ENCODE data around the gene PNCK.
"Not testable (repeated sequence)": the region's sequence is repeated elsewhere in the genome, so short reads cannot be mapped to it uniquely, and the experiment has no call there.

PNCK gene

GRCh38 chrX:153673428-153674218, at the start of gene PNCK:
PNCK (minus strand) TSS chrX:153673813; CDS start chrX:153673076, 737 bp downstream.
- no peak for DNase-seq (ENCODE audit: low read depth in 2 of 2, low spot score in 1 of 2)

- DNase-seq (ENCODE audit: low read depth in 2 of 2, low spot score in 1 of 2): no peak
Observed at GRCh38 chrX:153722704-153723350, 49.2 kb upstream of the PNCK start.

GRCh38 chrX:153719701-153720100, 46.1 kb upstream of the PNCK start:
- no peak for DNase-seq (ENCODE audit: low read depth in 2 of 2, low spot score in 1 of 2)

GRCh38 chrX:153719238-153719637, 45.6 kb upstream of the PNCK start:
- no peak for DNase-seq (ENCODE audit: low read depth in 2 of 2, low spot score in 1 of 2)

- DNase-seq (ENCODE audit: low read depth in 2 of 2, low spot score in 1 of 2): no peak
Observed at GRCh38 chrX:153717445-153717844, 43.8 kb upstream of the PNCK start.

GRCh38 chrX:153714256-153714655, 40.6 kb upstream of the PNCK start:
- DNase-seq (ENCODE audit: low read depth in 2 of 2, low spot score in 1 of 2): no peak

- DNase-seq (ENCODE audit: low read depth in 2 of 2, low spot score in 1 of 2): no peak
Observed at GRCh38 chrX:153709726-153710674, 36.4 kb upstream of the PNCK start.

GRCh38 chrX:153708415-153708814, 34.8 kb upstream of the PNCK start:
- DNase-seq (ENCODE audit: low read depth in 2 of 2, low spot score in 1 of 2): no peak

GRCh38 chrX:153707406-153707805, 33.8 kb upstream of the PNCK start:
- no peak for DNase-seq (ENCODE audit: low read depth in 2 of 2, low spot score in 1 of 2)

- DNase-seq (ENCODE audit: low read depth in 2 of 2, low spot score in 1 of 2): no peak
Observed at GRCh38 chrX:153706799-153707198, 33.2 kb upstream of the PNCK start.

GRCh38 chrX:153705403-153706060, 31.9 kb upstream of the PNCK start:
- not testable (repeated sequence) for DNase-seq (ENCODE audit: low read depth in 2 of 2, low spot score in 1 of 2)

- DNase-seq (ENCODE audit: low read depth in 2 of 2, low spot score in 1 of 2): not testable (repeated sequence)
Observed at GRCh38 chrX:153704631-153705402, 31.2 kb upstream of the PNCK start.

GRCh38 chrX:153704021-153704526, 30.5 kb upstream of the PNCK start:
- no peak for DNase-seq (ENCODE audit: low read depth in 2 of 2, low spot score in 1 of 2)

GRCh38 chrX:153703036-153703370, 29.4 kb upstream of the PNCK start:
- DNase-seq (ENCODE audit: low read depth in 2 of 2, low spot score in 1 of 2): no peak

GRCh38 chrX:153702336-153703035, 28.9 kb upstream of the PNCK start:
- no peak for DNase-seq (ENCODE audit: low read depth in 2 of 2, low spot score in 1 of 2)

GRCh38 chrX:153701706-153702105, 28.1 kb upstream of the PNCK start:
- no peak for DNase-seq (ENCODE audit: low read depth in 2 of 2, low spot score in 1 of 2)

- DNase-seq (ENCODE audit: low read depth in 2 of 2, low spot score in 1 of 2): no peak
Observed at GRCh38 chrX:153700967-153701366, 27.4 kb upstream of the PNCK start.

GRCh38 chrX:153700376-153700945, 26.8 kb upstream of the PNCK start:
- DNase-seq (ENCODE audit: low read depth in 2 of 2, low spot score in 1 of 2): no peak

- DNase-seq (ENCODE audit: low read depth in 2 of 2, low spot score in 1 of 2): not testable (repeated sequence)
Observed at GRCh38 chrX:153699784-153700371, 26.3 kb upstream of the PNCK start.

Data from stimulated activated CD8-positive, alpha-beta memory T cell treated with anti-CD3 and anti-CD28 coated beads, Interleukin-4, amount 100 ng/mL, for 1 hour (primary cell).